Adrenal gland (tissue), 12 donors: ENCODE data around the gene USP34. TPM values are rescaled to one million over a fixed set of nuclear protein-coding genes. Genes with fewer than 3 reads are reported as not detected.

Source experiments
- DNase-seq, 7 donors: peaks; one replicate each; pipeline ENCODE4 v3.0.0-alpha.2; 2019 to 2020
- H3K27ac ChIP-seq, 5 donors: fragments of 200-600 bp; sonication (generic) in 4 of 5; 1 replicate in 3 of 5; 2 replicates in 2 of 5; pipeline versions ENCODE4 v1.5.1 to v1.8.0; 2016 to 2020; ENCODE audit warnings: mild to moderate bottlenecking in 1 of 5
- H3K27me3 ChIP-seq: fragments of 200-600 bp; 2 replicates; pipeline ENCODE4 v1.8.0; 2021
- H3K36me3 ChIP-seq, 2 donors: fragments of 200-600 bp; replicated peaks in 1 of 2; 1 replicate in 1 of 2; 2 replicates in 1 of 2; pipeline versions ENCODE4 v1.5.1 to v1.8.0; 2018 to 2022
- H3K4me1 ChIP-seq, 2 donors: fragments of 200-600 bp; replicated peaks in 1 of 2; 1 replicate in 1 of 2; 2 replicates in 1 of 2; pipeline versions ENCODE4 v1.5.1 to v1.8.0; 2018 to 2021
- H3K4me3 ChIP-seq, 4 donors: fragments of 200-600 bp; sonication (generic) in 3 of 4; one replicate each; pipeline ENCODE4 v1.5.1; 2016 to 2018
- H3K9me3 ChIP-seq, 3 donors: fragments of 200-600 bp; sonication (generic) in 1 of 3; replicated peaks in 1 of 3; 1 replicate in 2 of 3; 2 replicates in 1 of 3; pipeline versions ENCODE4 v1.5.1 to v1.8.0; 2016 to 2021
- CTCF ChIP-seq, 6 experiments: fragments of 450-650 bp in 4 of 6; fragments of 200-600 bp in 2 of 6; sonication (generic) in 1 of 6; IDR thresholded peaks; 1 replicate in 5 of 6; 2 replicates in 1 of 6; pipeline versions ENCODE4 v1.5.1 to v1.8.0; 2016 to 2021; ENCODE audit warnings: antibody characterized with exemption in 6 of 6, mild to moderate bottlenecking in 2 of 6, moderate library complexity in 1 of 6
- POLR2A ChIP-seq, 2 donors: fragments of 450-650 bp; IDR thresholded peaks; one replicate each; pipeline ENCODE4 v1.6.1; 2017; ENCODE audit warnings: antibody characterized with exemption in 2 of 2, mild to moderate bottlenecking in 2 of 2, moderate library complexity in 1 of 2
- WGBS, 4 donors: extraction: QIAGEN DNeasy Blood & Tissue Kit in 2 of 4; methylation state at CpG; one replicate each; pipeline versions ENCODE4 v1.1.5 to v1.1.7; 2013 to 2017; 5-methylcytosine and 5-hydroxymethylcytosine counted together
- intact Hi-C, 2 donors: fragments of 100-400 bp; cut with DNase I; formaldehyde crosslinking; loops; one replicate each; pipeline versions ENCODE4 v1.14.1 to v1.15.0; 2022 to 2023
- polyA plus RNA-seq, 3 donors: library from polyadenylated mRNA; stranded (reverse); fragments of 200-250 nt in 2 of 3; fragments of 350-450 nt in 1 of 3; fragmentation: Illumina TruSeq in 1 of 3; extraction: RNeasy Lipid Tissue Mini Kit (QIAGEN cat#74804) in 1 of 3; gene quantifications; one replicate each; pipeline ENCODE4 v1.2.3, GENCODE V29; 2013 to 2014
- total RNA-seq, 9 donors: library from RNA; depleted of rRNA in 4 of 9; stranded (reverse); fragments of >200 nt in 4 of 9; fragments of 120-200 nt in 1 of 9; fragmentation: NEBNext Ultra II Directional in 1 of 9; extraction: Animal tissue kit (Norgen Biotek cat#: 25700) in 1 of 9; gene quantifications; one replicate each; pipeline versions ENCODE4 v1.1.0 to v1.2.4, GENCODE V29; 2013 to 2023
- donor health status: healthy with polysubstance abuse.
- donor health status: Bipolar disorder and iron deficiency.
- donor health status: DM: yes; HTN: yes; CAD: no.
- donor health status: DM: no; HTN: no; CAD: no.
- donor health status: DM: no; HTN: no; CAD: no.
- donor health status: DM: yes; HTN: yes; CAD: no.

The USP34 gene
- total and polyA plus RNA-seq, 12 donors, result 78.1 to 163 (median 99.2) TPM

- DNase-seq, result no peak
- no peak overlapping the region for H3K27ac ChIP-seq
- H3K4me1 ChIP-seq, result peaks cover 0 to 30% of the 10 kb centered on the region in 2 donors
- H3K36me3 ChIP-seq, result no peaks in the 10 kb centered on the region
- intact Hi-C loops, result no loop called here
- no peaks in the 10 kb centered on the region for H3K9me3 ChIP-seq
- WGBS, 4 donors, result 90 to 93% (median 92%) methylated on average over 9 of the region's 9 CpGs
- no peak overlapping the region for H3K4me3 ChIP-seq
- no peaks in the 10 kb centered on the region for H3K27me3 ChIP-seq
- no peak for TF ChIP-seq CTCF (IDR thresholded peaks at IDR 0.05)
- TF ChIP-seq POLR2A (IDR thresholded peaks at IDR 0.05), result no peak
These were observed 49.3 kb downstream of the USP34 start for GRCh38 chr2:61421611-61422010.

- no peaks in the 10 kb centered on the region for H3K36me3 ChIP-seq
- no peak overlapping the region for H3K4me3 ChIP-seq
- intact Hi-C loops, result no loop called here
- no peak for TF ChIP-seq CTCF (IDR thresholded peaks at IDR 0.05)
- TF ChIP-seq POLR2A (IDR thresholded peaks at IDR 0.05), result no peak
- no peak for DNase-seq
- peaks cover 0 to 33% of the 10 kb centered on the region in 2 donors for H3K4me1 ChIP-seq
- H3K27ac ChIP-seq, result no peak overlapping the region
- H3K27me3 ChIP-seq, result no peaks in the 10 kb centered on the region
- WGBS, 4 donors, result 71 to 82% (median 74%) methylated on average over 3 of the region's 3 CpGs
- H3K9me3 ChIP-seq, result no peaks in the 10 kb centered on the region
These were observed 49.8 kb downstream of the USP34 start for GRCh38 chr2:61420991-61421544.

GRCh38 chr2:61419570-61419969, 51.3 kb downstream of the USP34 start:
- Histone ChIP-seq H3K27ac (no peak overlapping the region), H3K27me3 (no peaks in the 10 kb centered on the region), H3K9me3 (no peaks in the 10 kb centered on the region), H3K4me1 (peaks cover 0 to 39% of the 10 kb centered on the region in 2 donors), H3K36me3 (no peaks in the 10 kb centered on the region), H3K4me3 (no peak overlapping the region)
- intact Hi-C loops, result no loop called here
- TF ChIP-seq CTCF (IDR thresholded peaks at IDR 0.05) (no peak), POLR2A (IDR thresholded peaks at IDR 0.05) (no peak)
- DNase-seq, result no peak

- WGBS, 4 donors, result 85 to 92% (median 88%) methylated on average over 5 of the region's 5 CpGs
- no peaks in the 10 kb centered on the region for H3K36me3 ChIP-seq
- TF ChIP-seq CTCF (IDR thresholded peaks at IDR 0.05), result no peak
- no peak for TF ChIP-seq POLR2A (IDR thresholded peaks at IDR 0.05)
- no peak overlapping the region for H3K27ac ChIP-seq
- DNase-seq, result no peak
- H3K9me3 ChIP-seq, result no peaks in the 10 kb centered on the region
- intact Hi-C loops, result no loop called here
- peaks cover 0 to 38% of the 10 kb centered on the region in 2 donors for H3K4me1 ChIP-seq
- no peaks in the 10 kb centered on the region for H3K27me3 ChIP-seq
- no peak overlapping the region for H3K4me3 ChIP-seq
These were observed 51.8 kb downstream of the USP34 start for GRCh38 chr2:61419129-61419528.
